COLO668 (cell line): Measurements from ENCODE around the gene AGBL1.

ENCODE experiments used
- DNase-seq: peaks from one replicate; lab custom pipeline; 2025; ENCODE audit not compliant: unreplicated experiment; lab: John Stamatoyannopoulos, UW

The AGBL1 gene

DNA sequence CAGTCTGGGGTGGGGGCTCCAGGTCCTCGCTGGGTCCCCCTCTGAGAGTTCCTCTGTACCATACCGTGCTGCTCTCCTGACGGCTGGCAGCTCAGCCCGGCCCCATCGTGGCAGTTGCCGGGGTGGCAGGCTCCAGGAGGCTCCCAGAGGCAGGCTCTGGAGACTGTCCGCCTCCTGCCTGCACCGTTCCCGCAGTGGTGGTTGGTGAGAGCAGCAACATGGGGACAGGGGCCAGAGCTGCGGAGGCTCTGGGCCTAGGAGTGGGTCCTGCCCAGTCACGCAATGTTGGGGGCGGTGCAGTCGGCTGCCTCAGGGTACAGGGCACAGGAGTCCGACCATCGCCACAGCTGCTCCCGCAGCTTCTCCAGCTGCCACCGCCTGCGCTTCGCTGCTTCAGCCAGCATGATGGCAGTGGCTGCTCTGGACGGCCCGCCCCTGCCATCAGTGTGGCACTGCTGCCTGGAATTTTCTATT lies 492.7 kb downstream of the AGBL1 start:
- DNase-seq: no peak

DNA sequence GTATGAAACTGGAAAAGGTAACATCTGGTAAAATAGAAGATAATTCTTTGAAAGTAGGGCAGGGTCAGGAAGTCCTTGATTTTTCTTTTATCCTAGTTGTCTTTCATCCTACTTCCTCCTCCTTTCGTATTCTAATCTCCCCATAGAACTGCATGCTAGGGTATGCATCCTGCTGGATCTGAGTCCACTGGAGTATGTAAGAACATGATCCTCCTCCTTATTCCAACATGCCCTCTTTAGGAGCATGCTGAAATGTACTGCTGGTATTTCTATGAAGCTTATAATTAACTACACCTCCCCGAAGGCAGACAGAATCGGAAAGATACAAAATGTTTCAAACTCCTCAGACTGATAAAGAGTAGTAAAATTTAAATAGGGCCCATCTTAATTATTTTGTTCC lies 493.8 kb downstream of the AGBL1 start:
- DNase-seq: no peak

- no peak for DNase-seq
Measured at GRCh38 chr15:86588413-86588812, 508.7 kb downstream of the AGBL1 start.

DNA sequence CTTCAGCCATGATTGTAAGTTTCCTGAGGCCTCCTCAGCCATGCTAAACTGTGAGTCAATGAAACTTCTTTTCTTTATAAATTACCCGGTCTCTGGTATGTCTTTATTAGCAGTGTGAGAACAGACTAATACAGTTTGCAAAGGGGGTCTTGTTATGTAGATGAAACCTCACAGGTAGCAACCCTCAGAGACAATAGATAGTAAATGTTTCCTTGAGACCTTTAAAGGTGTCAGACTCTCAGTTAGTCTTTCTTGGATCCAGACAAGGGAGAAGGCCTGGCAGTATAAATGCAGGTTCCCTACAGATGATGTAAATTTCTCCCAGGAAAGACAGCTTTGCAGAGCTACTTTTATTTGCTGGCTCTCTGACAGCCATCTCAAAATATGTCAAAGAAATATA lies 510.8 kb downstream of the AGBL1 start:
- DNase-seq: no peak

DNA sequence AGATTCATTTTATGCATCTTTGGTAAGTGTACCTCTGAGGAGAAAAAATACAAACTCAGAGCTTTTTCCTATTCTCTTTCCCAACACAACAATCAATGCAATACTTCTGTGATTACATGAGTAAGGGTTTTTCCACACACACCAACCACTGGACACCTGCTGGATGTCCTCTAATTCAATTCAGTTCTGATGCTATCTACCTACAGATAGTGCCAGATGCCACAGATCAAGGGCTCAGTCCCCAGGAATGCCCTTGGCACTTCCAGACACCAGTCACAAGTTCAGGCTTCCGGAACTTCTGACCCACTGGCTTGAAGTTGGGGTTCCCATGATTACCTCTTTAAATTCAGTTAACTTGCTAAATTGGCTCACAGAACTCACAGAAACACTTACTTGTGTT lies 511.5 kb downstream of the AGBL1 start:
- DNase-seq: no peak

- DNase-seq: no peak
Measured at GRCh38 chr15:86591994-86592735, 512.5 kb downstream of the AGBL1 start.

- DNase-seq: no peak
Measured at GRCh38 chr15:86595741-86596140, 516.1 kb downstream of the AGBL1 start.

GRCh38 chr15:86603466-86603865 lies 523.8 kb downstream of the AGBL1 start:
- DNase-seq: no peak

DNA sequence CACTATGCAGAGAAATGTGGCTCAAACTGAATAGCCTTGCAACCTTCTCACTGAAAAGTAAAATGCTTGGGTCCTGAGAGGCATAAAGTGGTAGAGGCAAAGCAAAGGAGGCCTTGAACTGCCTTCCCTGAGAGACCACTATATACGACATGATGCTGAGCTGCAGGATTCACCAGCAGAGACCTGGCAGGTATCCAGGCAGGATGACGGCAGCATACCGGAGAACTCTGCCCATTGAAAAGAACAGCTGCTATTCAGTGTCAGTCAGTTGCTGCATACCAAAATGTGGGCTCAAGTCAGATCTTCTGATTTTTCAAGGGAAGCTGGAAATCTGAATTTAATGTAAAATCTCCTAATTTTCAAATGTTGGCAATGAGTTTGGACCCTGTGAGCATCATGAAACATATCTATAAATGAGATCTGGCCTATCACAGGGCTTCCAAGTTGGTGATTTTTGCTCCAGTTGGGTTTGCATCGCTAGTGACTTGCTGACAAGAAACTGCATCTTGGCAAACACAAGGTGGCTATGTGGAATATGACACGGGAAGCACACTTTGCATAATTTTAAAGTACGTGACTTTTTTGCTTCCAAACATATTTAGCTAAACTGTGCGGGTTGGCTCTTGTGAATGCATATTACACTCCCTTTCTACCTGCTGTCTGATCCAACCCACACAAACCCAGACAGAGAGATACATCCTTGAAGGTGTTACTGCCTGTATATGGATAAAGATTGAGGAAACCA lies 529.0 kb downstream of the AGBL1 start:
- DNase-seq: no peak

- DNase-seq: no peak
Measured at GRCh38 chr15:86609275-86609674, 529.6 kb downstream of the AGBL1 start.

GRCh38 chr15:86610038-86610437 lies 530.4 kb downstream of the AGBL1 start:
- no peak for DNase-seq

- no peak for DNase-seq
Measured at GRCh38 chr15:86611417-86612040, 531.9 kb downstream of the AGBL1 start.

DNA sequence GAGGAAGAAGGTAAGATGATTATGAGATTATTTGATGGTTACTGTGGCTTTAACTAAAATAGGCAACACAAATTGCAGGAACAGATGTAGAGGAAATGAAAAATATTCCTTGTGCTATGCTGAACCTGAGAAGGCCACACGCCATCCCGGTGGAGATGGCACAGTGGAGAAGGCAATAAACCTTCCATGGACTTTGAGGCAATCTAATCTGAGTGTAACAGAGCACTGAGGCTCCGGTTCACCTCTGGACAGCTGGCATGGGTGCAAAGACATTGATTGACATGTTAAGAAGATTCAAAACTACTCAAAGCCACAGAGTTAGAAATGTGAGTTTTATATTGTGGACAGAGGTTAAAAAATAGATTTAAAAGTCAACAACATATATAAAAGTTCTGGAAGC lies 535.7 kb downstream of the AGBL1 start:
- DNase-seq: no peak

GRCh38 chr15:86615816-86616215 lies 536.1 kb downstream of the AGBL1 start:
- DNase-seq: no peak

DNA sequence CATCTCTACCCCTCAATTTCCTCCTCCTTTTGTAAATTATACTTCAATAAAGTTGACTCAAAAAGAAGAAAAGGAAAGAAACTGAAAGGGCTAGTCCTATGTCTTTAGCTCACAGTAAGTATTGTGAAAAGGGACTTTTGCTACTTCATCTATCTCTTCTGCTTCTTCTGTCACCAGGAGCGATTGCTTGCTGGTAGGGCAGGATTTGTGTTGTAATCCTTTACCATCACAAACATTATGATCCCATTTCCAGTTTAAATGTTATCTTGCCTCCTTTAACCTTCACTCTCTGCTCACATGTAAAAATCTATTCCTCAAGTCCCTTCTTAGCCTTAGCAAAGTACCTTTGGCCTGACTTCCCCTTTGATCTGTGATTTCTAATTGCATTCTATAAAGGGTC lies 537.1 kb downstream of the AGBL1 start:
- DNase-seq: no peak

DNA sequence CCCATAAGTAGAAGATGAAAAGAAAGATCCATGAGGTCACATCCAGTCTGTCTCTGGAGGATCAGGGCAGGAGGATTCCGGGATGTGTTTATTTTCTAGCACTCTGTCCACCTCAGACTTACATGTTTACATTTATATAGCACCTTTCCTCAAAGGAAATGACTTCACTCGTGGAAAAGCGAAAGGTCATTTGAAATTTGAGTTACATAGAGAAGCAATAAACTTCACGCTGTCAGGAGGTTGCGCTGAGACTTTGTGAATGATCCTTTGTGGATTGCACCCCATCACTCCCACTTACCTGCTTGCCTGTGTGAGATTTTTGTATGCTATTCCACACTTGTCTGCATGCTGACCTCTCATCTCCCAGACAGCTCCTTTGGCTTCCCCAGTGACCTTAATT lies 540.5 kb downstream of the AGBL1 start:
- DNase-seq: no peak

GRCh38 chr15:86620641-86621349 lies 541.1 kb downstream of the AGBL1 start:
- DNase-seq: no peak

DNA sequence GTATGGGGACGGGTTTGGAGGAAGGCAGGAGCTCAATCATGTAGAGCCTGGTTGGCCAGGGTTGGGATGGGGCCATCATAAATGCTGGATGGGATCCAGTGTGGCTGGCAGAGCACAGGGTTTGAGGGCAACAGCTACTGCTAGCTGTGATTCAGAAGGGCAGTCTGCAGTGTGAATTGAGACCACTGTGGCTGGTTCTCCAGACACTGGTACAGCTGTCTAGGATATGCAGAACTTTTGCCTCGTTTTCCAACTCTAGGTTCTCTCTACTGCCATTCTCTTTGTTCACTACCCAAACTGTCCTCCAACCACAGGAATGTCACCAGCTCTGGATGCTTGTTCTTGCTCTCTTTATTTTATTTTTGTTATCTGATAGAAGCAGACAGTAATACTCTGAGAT lies 543.6 kb downstream of the AGBL1 start:
- no peak for DNase-seq

DNA sequence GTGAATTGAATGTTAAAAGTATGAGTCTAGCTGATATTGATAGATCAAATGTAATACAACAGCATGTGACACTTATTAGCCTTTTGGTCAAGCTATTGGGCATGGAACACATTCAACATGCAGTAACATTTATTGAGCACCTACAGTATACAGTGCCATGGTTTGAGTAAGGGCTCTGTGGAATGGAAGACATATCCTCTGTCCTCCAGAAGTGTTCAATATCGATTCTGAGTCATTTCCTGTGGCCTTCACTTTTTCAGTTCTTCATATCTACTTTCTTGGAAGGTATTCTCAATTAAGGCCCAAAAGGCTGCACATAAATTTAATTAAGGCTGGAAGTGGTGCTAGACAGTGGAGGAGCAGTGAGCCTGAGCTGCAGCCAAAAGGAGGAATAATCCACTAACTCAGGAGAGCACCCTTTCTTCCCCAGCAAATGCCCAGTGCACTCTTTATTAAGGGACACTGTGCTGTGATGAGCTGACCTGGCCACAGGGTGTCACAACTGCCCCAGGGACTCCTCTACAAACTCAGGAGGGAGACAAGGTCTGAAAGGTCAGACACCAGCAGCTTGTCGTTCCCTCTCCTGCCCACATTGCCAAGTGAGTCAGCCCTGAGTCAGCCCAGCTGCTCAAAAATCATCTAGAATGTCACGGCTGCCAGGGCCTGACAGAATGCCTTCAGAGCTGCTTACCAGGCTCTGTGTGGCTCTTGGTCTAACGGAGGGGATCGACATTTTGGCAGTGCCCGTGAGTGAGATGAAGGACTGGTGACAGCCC lies 544.8 kb downstream of the AGBL1 start:
- peak; percentile 82 for DNase-seq
